Erythroblast (primary cell): ENCODE results near the gene ZNF614.

ENCODE experiments used
- GATA1 ChIP-seq: IDR thresholded peaks from 2 replicates; pipeline ENCODE4 v1.6.1; 2011; ENCODE audit warnings: low read depth, mild to moderate bottlenecking, control low read depth, low read length, moderate library complexity
- POLR2A ChIP-seq: IDR thresholded peaks from 2 replicates; pipeline ENCODE4 v1.6.1; 2011; ENCODE audit warnings: mild to moderate bottlenecking, low read length

- TF ChIP-seq POLR2A (no peak), GATA1 (no peak)
Observed at GRCh38 chr19:51977346-51977745, 50.8 kb downstream of the ZNF614 start.
